CD14-positive monocyte (primary cell): ENCODE results near the gene MAU2. TPM values are rescaled to one million over a fixed set of nuclear protein-coding genes. Genes with fewer than 3 reads are reported as not detected.

ENCODE experiments used
- DNase-seq, 3 donors: peaks; one replicate each; pipeline ENCODE4 v3.0.0-alpha.2; 2011 to 2022
- H2AFZ ChIP-seq: 2 replicates; pipeline ENCODE4 v1.6.0; 2012; ENCODE audit warnings: mild to moderate bottlenecking, low read depth, low read length, inconsistent platforms; ENCODE audit not compliant: insufficient read depth, poor library complexity, severe bottlenecking
- H3K27ac ChIP-seq, 2 donors: 1 replicate in 1 of 2; 2 replicates in 1 of 2; pipeline ENCODE4 v1.5.1; 2012 to 2013; ENCODE audit warnings: low read length in 2 of 2, control low read depth in 1 of 2, inconsistent platforms in 1 of 2, low read depth in 1 of 2, mild to moderate bottlenecking in 1 of 2
- H3K27me3 ChIP-seq, 2 donors: one replicate each; pipeline versions ENCODE4 v1.6.0 to v1.6.1; 2011 to 2013; ENCODE audit warnings: low read length in 2 of 2; ENCODE audit not compliant: control insufficient read depth in 2 of 2, insufficient read depth in 2 of 2
- H3K36me3 ChIP-seq, 2 donors: replicated peaks in 1 of 2; 1 replicate in 1 of 2; 2 replicates in 1 of 2; pipeline versions ENCODE4 v1.5.1 to v1.6.1; 2012 to 2013; ENCODE audit warnings: low read length in 2 of 2, control low read depth in 1 of 2, inconsistent platforms in 1 of 2, mild to moderate bottlenecking in 1 of 2; ENCODE audit not compliant: insufficient read depth in 2 of 2, control insufficient read depth in 1 of 2
- H3K4me1 ChIP-seq, 2 donors: 1 replicate in 1 of 2; 2 replicates in 1 of 2; pipeline versions ENCODE4 v1.5.1 to v1.6.1; 2012 to 2013; ENCODE audit warnings: low read length in 2 of 2, control low read depth in 1 of 2, inconsistent platforms in 1 of 2, mild to moderate bottlenecking in 1 of 2, moderate library complexity in 1 of 2; ENCODE audit not compliant: insufficient read depth in 2 of 2, control insufficient read depth in 1 of 2
- H3K4me2 ChIP-seq: replicated peaks from 2 replicates; pipeline ENCODE3; 2012; ENCODE audit warnings: low read length, moderate library complexity, mild to moderate bottlenecking; ENCODE audit not compliant: poor library complexity, severe bottlenecking; ENCODE audit errors: extremely low read depth
- H3K4me3 ChIP-seq, 3 experiments: fragments of 200-600 bp in 1 of 3; sonication (generic) in 1 of 3; replicated peaks in 1 of 3; 1 replicate in 2 of 3; 2 replicates in 1 of 3; pipeline ENCODE4 v1.5.1; 2011 to 2013; ENCODE audit warnings: low read length in 3 of 3, mild to moderate bottlenecking in 3 of 3, control low read depth in 2 of 3, low read depth in 2 of 3, inconsistent platforms in 1 of 3, moderate library complexity in 1 of 3
- H3K79me2 ChIP-seq: 2 replicates; pipeline ENCODE4 v1.6.0; 2012; ENCODE audit warnings: mild to moderate bottlenecking, control low read depth, inconsistent platforms, low read length, moderate library complexity; ENCODE audit not compliant: insufficient read depth
- H3K9ac ChIP-seq: 2 replicates; pipeline ENCODE4 v1.6.0; 2017; ENCODE audit warnings: low read length, mild to moderate bottlenecking; ENCODE audit not compliant: insufficient read depth, poor library complexity, severe bottlenecking
- H3K9me3 ChIP-seq, 2 donors: replicated peaks in 1 of 2; 1 replicate in 1 of 2; 2 replicates in 1 of 2; pipeline versions ENCODE4 v1.5.1 to v1.6.1; 2012 to 2013; ENCODE audit warnings: low read length in 2 of 2, control low read depth in 1 of 2; ENCODE audit not compliant: control insufficient read depth in 1 of 2, insufficient read depth in 1 of 2
- H4K20me1 ChIP-seq: 2 replicates; pipeline ENCODE4 v1.6.0; 2012; ENCODE audit warnings: mild to moderate bottlenecking, low read length, control low read depth, moderate library complexity; ENCODE audit not compliant: insufficient read depth
- H3K27ac Mint-ChIP-seq, 7 donors: one replicate each; pipeline ENCODE4 v1.8.0; 2020; ENCODE audit warnings: mild to moderate bottlenecking in 7 of 7, mixed read lengths in 7 of 7, moderate library complexity in 6 of 7, inconsistent platforms in 2 of 7
- H3K27me3 Mint-ChIP-seq, 3 donors: one replicate each; pipeline ENCODE4 v1.8.0; 2021 to 2022; ENCODE audit warnings: low read depth in 3 of 3, mild to moderate bottlenecking in 3 of 3, mixed read lengths in 3 of 3, moderate library complexity in 3 of 3, inconsistent platforms in 1 of 3
- H3K36me3 Mint-ChIP-seq, 2 donors: one replicate each; pipeline ENCODE4 v1.8.0; 2020; ENCODE audit warnings: mixed read lengths in 2 of 2, inconsistent platforms in 1 of 2, mild to moderate bottlenecking in 1 of 2
- H3K4me1 Mint-ChIP-seq: one replicate; pipeline ENCODE4 v1.8.0; 2020; ENCODE audit warnings: mild to moderate bottlenecking, mixed read lengths
- H3K4me3 Mint-ChIP-seq, 2 donors: one replicate each; pipeline ENCODE4 v1.8.0; 2020; ENCODE audit warnings: mild to moderate bottlenecking in 2 of 2, mixed read lengths in 2 of 2, moderate library complexity in 1 of 2
- H3K9me3 Mint-ChIP-seq, 7 donors: one replicate each; pipeline ENCODE4 v1.8.0; 2020 to 2022; ENCODE audit warnings: mixed read lengths in 7 of 7, mild to moderate bottlenecking in 6 of 7, moderate library complexity in 6 of 7, inconsistent platforms in 2 of 7
- WGBS: methylation state at CpG from one replicate; pipeline ENCODE4 v1.1.5; 2013; ENCODE audit warnings: missing lambda C conversion rate; ENCODE audit not compliant: insufficient coverage; 5-methylcytosine and 5-hydroxymethylcytosine counted together
- intact Hi-C, 2 donors: fragments of 100-400 bp; cut with micrococcal nuclease; formaldehyde crosslinking; loops; one replicate each; pipeline versions ENCODE4 v1.15.0 to v1.15.1; 2023
- polyA plus RNA-seq, 3 donors: library from polyadenylated mRNA; depleted of rRNA in 1 of 3; unstranded in 2 of 3; stranded (reverse) in 1 of 3; fragments of 300-500 nt in 2 of 3; fragments of >200 nt in 1 of 3; fragmentation: Illumina TruSeq in 2 of 3; gene quantifications; 1 replicate in 2 of 3; 2 replicates in 1 of 3; pipeline ENCODE4 v1.2.3, GENCODE V29; 2012 to 2021
- TF ChIP-seq, protein P1 (sequence below): fragments of 200-600 bp; IDR thresholded peaks from one replicate; pipeline ENCODE4 v1.8.0; 2022; ENCODE audit warnings: antibody characterized with exemption, mild to moderate bottlenecking

Gene MAU2
- polyA plus RNA-seq, 3 donors: 7.4 to 68.4 (median 14.5) TPM

DNA sequence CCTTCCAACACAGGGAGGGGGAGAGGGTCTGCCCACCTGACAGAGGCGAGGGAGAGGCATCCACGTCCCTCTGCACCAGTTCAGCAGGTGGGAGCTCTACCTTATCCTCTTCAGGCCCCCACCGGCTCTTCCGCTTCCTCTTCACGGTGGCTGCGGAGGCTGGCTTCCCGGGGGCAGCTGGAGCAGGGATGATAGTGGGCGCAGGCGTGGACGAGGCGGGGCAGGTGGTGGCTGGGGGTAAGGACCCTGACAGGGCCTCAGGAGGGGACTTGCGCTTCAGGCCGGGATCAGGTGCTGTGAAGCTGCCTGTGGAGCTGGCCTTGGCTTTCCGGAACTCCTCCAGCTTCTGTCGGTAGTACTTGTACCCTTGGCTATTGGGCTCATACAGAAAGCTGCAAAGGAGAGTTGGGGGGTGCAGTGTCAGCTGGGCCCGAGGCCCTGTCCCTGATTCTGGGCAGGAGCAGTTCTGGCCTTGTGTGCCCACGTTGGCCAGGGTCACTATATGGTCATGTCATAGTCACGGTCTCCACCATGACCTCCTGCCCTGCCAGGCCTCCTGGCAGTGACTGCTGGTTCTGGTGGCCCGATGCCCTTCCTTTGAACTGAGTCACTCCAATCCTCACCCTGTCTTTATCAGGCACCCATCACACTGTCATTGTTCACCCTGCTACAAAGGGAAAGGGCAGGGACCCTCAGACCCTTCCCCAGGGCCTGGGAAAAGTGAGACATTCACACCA is 23.5 kb upstream of the MAU2 start:
- Mint-ChIP-seq H3K9me3 (peaks cover 2 to 15% (median 10%) of the 10 kb centered on the region in 7 donors), H3K36me3 (peaks cover 75 to 95% of the 10 kb centered on the region in 2 donors), H3K27ac (peak overlapping the region in 1 of 7 donors; percentile 44), H3K4me1 (no peaks in the 10 kb centered on the region), H3K27me3 (peaks cover 0 to 3% (median 2%) of the 10 kb centered on the region in 3 donors), H3K4me3 (no peak overlapping the region)
- Histone ChIP-seq H3K27me3 (no peaks in the 10 kb centered on the region), H3K36me3 (peaks cover 65 to 89% of the 10 kb centered on the region in 2 donors), H2AFZ (no peak overlapping the region), H4K20me1 (no peaks in the 10 kb centered on the region), H3K27ac (no peak overlapping the region), H3K79me2 (no peaks in the 10 kb centered on the region), H3K4me1 (no peaks in the 10 kb centered on the region), H3K9ac (no peak overlapping the region), H3K4me3 (no peak overlapping the region), H3K4me2 (no peak overlapping the region), H3K9me3 (peaks cover 0 to 8% of the 10 kb centered on the region in 2 donors)
- intact Hi-C loops: no loop called here
- TF ChIP-seq, protein P1, sequence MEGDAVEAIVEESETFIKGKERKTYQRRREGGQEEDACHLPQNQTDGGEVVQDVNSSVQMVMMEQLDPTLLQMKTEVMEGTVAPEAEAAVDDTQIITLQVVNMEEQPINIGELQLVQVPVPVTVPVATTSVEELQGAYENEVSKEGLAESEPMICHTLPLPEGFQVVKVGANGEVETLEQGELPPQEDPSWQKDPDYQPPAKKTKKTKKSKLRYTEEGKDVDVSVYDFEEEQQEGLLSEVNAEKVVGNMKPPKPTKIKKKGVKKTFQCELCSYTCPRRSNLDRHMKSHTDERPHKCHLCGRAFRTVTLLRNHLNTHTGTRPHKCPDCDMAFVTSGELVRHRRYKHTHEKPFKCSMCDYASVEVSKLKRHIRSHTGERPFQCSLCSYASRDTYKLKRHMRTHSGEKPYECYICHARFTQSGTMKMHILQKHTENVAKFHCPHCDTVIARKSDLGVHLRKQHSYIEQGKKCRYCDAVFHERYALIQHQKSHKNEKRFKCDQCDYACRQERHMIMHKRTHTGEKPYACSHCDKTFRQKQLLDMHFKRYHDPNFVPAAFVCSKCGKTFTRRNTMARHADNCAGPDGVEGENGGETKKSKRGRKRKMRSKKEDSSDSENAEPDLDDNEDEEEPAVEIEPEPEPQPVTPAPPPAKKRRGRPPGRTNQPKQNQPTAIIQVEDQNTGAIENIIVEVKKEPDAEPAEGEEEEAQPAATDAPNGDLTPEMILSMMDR: no peak
- whole genome bisulfite sequencing: 94% methylated on average over 13 of the region's 19 CpGs
- no peak for DNase-seq

DNA sequence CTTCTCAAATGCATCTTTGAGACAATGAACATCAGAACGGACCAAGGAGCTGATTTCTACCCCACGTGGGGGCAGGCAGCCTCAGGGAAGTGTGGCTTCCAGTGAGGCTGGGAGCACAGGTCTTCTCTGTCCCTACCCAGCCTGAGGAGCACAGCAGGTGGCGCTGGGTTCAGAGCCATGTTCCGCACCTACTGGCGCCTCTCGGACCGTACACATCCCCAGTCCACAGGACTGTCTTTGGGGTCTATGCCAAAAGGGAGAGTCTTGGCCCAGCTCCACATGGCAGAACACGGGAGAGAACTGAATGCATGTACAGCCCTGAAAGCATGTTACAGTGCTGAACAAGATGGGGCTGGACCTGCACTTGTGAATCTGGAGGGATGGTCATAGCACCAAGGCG is 22.9 kb upstream of the MAU2 start:
- H3K27me3 ChIP-seq: no peaks in the 10 kb centered on the region
- 95% methylated on average over 8 of the region's 9 CpGs for whole genome bisulfite sequencing
- Mint-ChIP-seq H3K9me3 (peaks cover 2 to 12% (median 8%) of the 10 kb centered on the region in 7 donors), H3K4me3 (no peak overlapping the region), H3K27me3 (peaks cover 0 to 3% (median 2%) of the 10 kb centered on the region in 3 donors), H3K27ac (peak overlapping the region in 1 of 7 donors; percentile 13), H3K36me3 (peaks cover 74 to 94% of the 10 kb centered on the region in 2 donors), H3K4me1 (no peaks in the 10 kb centered on the region)
- TF ChIP-seq, protein P1: no peak
- no peak overlapping the region for H3K9ac ChIP-seq
- no peak overlapping the region for H3K4me2 ChIP-seq
- intact Hi-C loops: no loop called here
- H3K79me2 ChIP-seq: no peaks in the 10 kb centered on the region
- DNase-seq: no peak
- no peak overlapping the region for H3K27ac ChIP-seq
- peaks cover 66 to 89% of the 10 kb centered on the region in 2 donors for H3K36me3 ChIP-seq
- H2AFZ ChIP-seq: no peak overlapping the region
- H4K20me1 ChIP-seq: no peaks in the 10 kb centered on the region
- no peak overlapping the region for H3K4me3 ChIP-seq
- no peaks in the 10 kb centered on the region for H3K4me1 ChIP-seq
- peaks cover 0 to 7% of the 10 kb centered on the region in 2 donors for H3K9me3 ChIP-seq
